Tibial nerve (tissue), 4 donors: ENCODE results near the gene VGLL4. TPM values are rescaled to one million over a fixed set of nuclear protein-coding genes. Genes with fewer than 3 reads are reported as not detected.

Experiments
- DNase-seq, 2 donors: peaks; one replicate each; pipeline ENCODE4 v3.0.0-alpha.2; 2019; ENCODE audit warnings: low spot score in 2 of 2
- H3K27ac ChIP-seq, 4 donors: fragments of 200-600 bp; sonication (generic) in 3 of 4; one replicate each; pipeline ENCODE4 v1.5.1; 2017 to 2019; ENCODE audit warnings: mild to moderate bottlenecking in 1 of 4
- H3K27me3 ChIP-seq, 2 donors: fragments of 200-600 bp; sonication (generic) in 1 of 2; one replicate each; pipeline versions ENCODE4 v1.5.1 to v1.6.0; 2017 to 2019
- H3K36me3 ChIP-seq, 3 donors: fragments of 200-600 bp; sonication (generic); one replicate each; pipeline ENCODE4 v1.5.1; 2018 to 2019
- H3K4me1 ChIP-seq, 4 donors: fragments of 200-600 bp; sonication (generic) in 3 of 4; one replicate each; pipeline ENCODE4 v1.5.1; 2017 to 2019
- H3K4me3 ChIP-seq, 4 donors: fragments of 200-600 bp; sonication (generic) in 3 of 4; one replicate each; pipeline ENCODE4 v1.5.1; 2017 to 2019; ENCODE audit warnings: mild to moderate bottlenecking in 1 of 4, moderate library complexity in 1 of 4
- H3K9me3 ChIP-seq, 4 donors: fragments of 200-600 bp; sonication (generic) in 3 of 4; one replicate each; pipeline ENCODE4 v1.5.1; 2017 to 2019
- CTCF ChIP-seq, 5 experiments: fragments of 200-600 bp in 3 of 5; fragments of 450-650 bp in 2 of 5; sonication (generic) in 3 of 5; IDR thresholded peaks; one replicate each; pipeline ENCODE4 v1.5.1; 2016 to 2019; ENCODE audit warnings: antibody characterized with exemption in 5 of 5, mild to moderate bottlenecking in 3 of 5, moderate library complexity in 2 of 5
- EP300 ChIP-seq, 2 donors: sonication (generic); formaldehyde crosslinking; IDR thresholded peaks; one replicate each; pipeline ENCODE4 v1.6.1; 2017; ENCODE audit warnings: antibody characterized with exemption in 2 of 2, mild to moderate bottlenecking in 1 of 2
- POLR2A ChIP-seq, 2 donors: fragments of 450-650 bp; IDR thresholded peaks; one replicate each; pipeline ENCODE4 v1.6.1; 2017; ENCODE audit warnings: antibody characterized with exemption in 2 of 2, mild to moderate bottlenecking in 2 of 2, moderate library complexity in 2 of 2
- WGBS, 2 donors: methylation state at CpG; one replicate each; pipeline ENCODE4 v1.1.5; 2018; 5-methylcytosine and 5-hydroxymethylcytosine counted together
- total RNA-seq, 4 donors: library from RNA; depleted of rRNA; stranded (reverse); fragments of >200 nt; gene quantifications; one replicate each; pipeline ENCODE4 v1.1.0, GENCODE V29; 2016

Gene VGLL4
- total RNA-seq, 4 donors from 2014 or later: 106 to 205 (median 110) TPM

GRCh38 chr3:11634974-11635612 lies 8.6 kb downstream of the VGLL4 start:
- peaks cover 7 to 96% (median 68%) of the 10 kb centered on the region in 4 donors for H3K4me1 ChIP-seq
- H3K4me3 ChIP-seq: no peak overlapping the region
- TF ChIP-seq POLR2A (IDR thresholded peaks at IDR 0.05) (no peak), EP300 (IDR thresholded peaks at IDR 0.05) (no peak), CTCF (IDR thresholded peaks at IDR 0.05) (no peak)
- H3K9me3 ChIP-seq: no peaks in the 10 kb centered on the region
- WGBS, 2 donors: 24 to 53% methylated on average over 4 of the region's 4 CpGs
- H3K36me3 ChIP-seq: no peaks in the 10 kb centered on the region
- H3K27ac ChIP-seq: peak overlapping the region; percentile 2 to 97 (median 69)
- no peak for DNase-seq
- no peaks in the 10 kb centered on the region for H3K27me3 ChIP-seq

DNA sequence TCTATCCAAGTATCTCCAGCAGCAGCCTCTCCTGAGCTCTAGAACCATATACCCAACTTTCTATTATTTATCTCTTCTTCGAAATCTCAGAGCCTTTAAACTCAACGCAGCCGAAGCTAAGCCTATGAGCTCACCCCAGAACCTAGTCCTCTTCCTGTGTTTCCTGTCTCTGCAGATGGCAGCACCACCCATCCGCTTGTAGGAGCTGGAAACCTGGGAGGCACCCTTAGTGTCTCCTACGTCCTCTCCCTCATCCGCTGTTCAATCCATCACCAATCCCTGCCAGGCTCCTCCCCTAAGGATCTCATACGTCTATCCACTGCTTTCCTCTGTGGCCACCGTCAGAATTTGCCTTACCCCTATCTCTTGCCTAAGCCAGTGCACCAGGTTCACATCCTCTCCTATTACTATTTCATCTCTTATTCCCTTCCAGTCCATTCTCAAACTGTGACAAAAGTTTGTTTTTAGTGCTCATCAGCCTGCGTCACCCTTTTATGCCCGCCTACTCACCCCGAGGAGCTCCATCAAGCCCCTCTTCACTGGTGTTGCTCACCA lies 9.6 kb downstream of the VGLL4 start:
- Histone ChIP-seq H3K4me1 (peaks cover 7 to 96% (median 60%) of the 10 kb centered on the region in 4 donors), H3K4me3 (no peak overlapping the region)
- TF ChIP-seq CTCF (IDR thresholded peaks at IDR 0.05) (no peak), EP300 (IDR thresholded peaks at IDR 0.05) (no peak), POLR2A (IDR thresholded peaks at IDR 0.05) (no peak)

GRCh38 chr3:11632966-11633365 lies 10.7 kb downstream of the VGLL4 start:
- Histone ChIP-seq H3K4me1 (peaks cover 7 to 94% (median 56%) of the 10 kb centered on the region in 4 donors), H3K4me3 (no peak overlapping the region), H3K27ac (peak overlapping the region in 2 of 4 donors; percentile 96 to 97), H3K9me3 (no peaks in the 10 kb centered on the region), H3K36me3 (no peaks in the 10 kb centered on the region), H3K27me3 (no peaks in the 10 kb centered on the region)
- WGBS, 2 donors: 37 to 46% methylated on average over 3 of the region's 3 CpGs
- no peak for DNase-seq
- TF ChIP-seq POLR2A (IDR thresholded peaks at IDR 0.05): no peak
- TF ChIP-seq CTCF (IDR thresholded peaks at IDR 0.05): no peak
- TF ChIP-seq EP300 (IDR thresholded peaks at IDR 0.05): no peak

More for the DNA sequence above, 9.6 kb downstream of the VGLL4 start:
- H3K36me3 ChIP-seq: no peaks in the 10 kb centered on the region
- WGBS, 2 donors: 60 to 70% methylated on average over 11 of the region's 11 CpGs
- H3K27me3 ChIP-seq: no peaks in the 10 kb centered on the region
- no peak for DNase-seq
- H3K27ac ChIP-seq: peak overlapping the region; percentile 10 to 97 (median 69)
- H3K9me3 ChIP-seq: no peaks in the 10 kb centered on the region

- 15 to 17% methylated on average over 2 of the region's 2 CpGs for WGBS, 2 donors
- TF ChIP-seq POLR2A (IDR thresholded peaks at IDR 0.05) (no peak), EP300 (IDR thresholded peaks at IDR 0.05) (no peak), CTCF (IDR thresholded peaks at IDR 0.05) (no peak)
- Histone ChIP-seq H3K4me3 (no peak overlapping the region), H3K9me3 (no peaks in the 10 kb centered on the region), H3K4me1 (peaks cover 7 to 96% (median 54%) of the 10 kb centered on the region in 4 donors), H3K36me3 (no peaks in the 10 kb centered on the region), H3K27me3 (no peaks in the 10 kb centered on the region), H3K27ac (peak overlapping the region in 2 of 4 donors; percentile 96 to 97)
- no peak for DNase-seq
Measured at GRCh38 chr3:11632564-11632963, 11.2 kb downstream of the VGLL4 start.

- Histone ChIP-seq H3K36me3 (no peaks in the 10 kb centered on the region), H3K4me3 (no peak overlapping the region), H3K27ac (peak overlapping the region in 2 of 4 donors; percentile 96 to 97), H3K4me1 (peaks cover 7 to 93% (median 50%) of the 10 kb centered on the region in 4 donors), H3K9me3 (no peaks in the 10 kb centered on the region), H3K27me3 (no peaks in the 10 kb centered on the region)
- no peak for DNase-seq
- TF ChIP-seq POLR2A (IDR thresholded peaks at IDR 0.05): no peak
- no peak for TF ChIP-seq EP300 (IDR thresholded peaks at IDR 0.05)
- TF ChIP-seq CTCF (IDR thresholded peaks at IDR 0.05): no peak
- WGBS, 2 donors: 55 to 58% methylated on average over 9 of the region's 9 CpGs
Measured at GRCh38 chr3:11631820-11632219, 11.9 kb downstream of the VGLL4 start.
